EL (cell line): ENCODE results near the gene LRFN3.
A peak's percentile ranks its signal among the peaks of the same experiment; 100 is the strongest.
"Not testable (repeated sequence)": the region's sequence is repeated elsewhere in the genome, so short reads cannot be mapped to it uniquely, and the experiment has no call there.

Experiments used
- DNase-seq: peaks from one replicate; pipeline ENCODE4 v3.0.0-alpha.2; 2016

LRFN3 gene

GRCh38 chr19:35935911-35936737 lies at the start of gene LRFN3:
Gene LRFN3 (plus strand): TSS chr19:35936374. CDS start chr19:35939426, 3,052 bp downstream.
- DNase-seq: peak; percentile 72

GRCh38 chr19:35887197-35887596 lies 49.0 kb upstream of the LRFN3 start:
- no peak for DNase-seq

GRCh38 chr19:35888398-35888797 lies 47.8 kb upstream of the LRFN3 start:
- no peak for DNase-seq

GRCh38 chr19:35889370-35890112 lies 46.6 kb upstream of the LRFN3 start:
- DNase-seq: no peak

DNA sequence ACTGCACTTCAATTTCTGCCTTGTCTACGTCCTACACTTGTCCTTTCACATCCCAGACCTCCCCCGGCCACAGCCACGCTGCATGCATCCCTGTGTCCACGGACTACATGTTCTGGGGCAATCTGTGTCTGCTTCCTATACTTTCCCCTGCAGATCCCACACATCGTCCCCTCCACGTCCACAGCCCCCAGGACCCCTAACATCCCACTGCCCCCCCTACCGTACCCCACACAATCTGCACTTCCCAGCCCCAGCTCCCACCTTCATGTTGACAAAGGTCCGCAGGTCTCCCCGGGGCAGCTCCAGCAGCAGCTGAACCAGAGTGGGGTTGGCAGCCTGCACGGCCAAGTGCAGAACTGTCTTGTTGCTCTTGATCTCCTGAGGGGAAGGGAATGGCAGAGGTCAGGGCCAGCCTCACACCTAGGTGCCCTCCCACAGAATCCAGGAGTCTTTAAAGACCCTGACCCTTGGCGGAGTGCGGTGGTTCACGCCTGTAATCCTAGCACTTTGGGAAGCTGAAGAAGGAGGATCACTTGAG lies 46.0 kb upstream of the LRFN3 start:
- DNase-seq: no peak

DNA sequence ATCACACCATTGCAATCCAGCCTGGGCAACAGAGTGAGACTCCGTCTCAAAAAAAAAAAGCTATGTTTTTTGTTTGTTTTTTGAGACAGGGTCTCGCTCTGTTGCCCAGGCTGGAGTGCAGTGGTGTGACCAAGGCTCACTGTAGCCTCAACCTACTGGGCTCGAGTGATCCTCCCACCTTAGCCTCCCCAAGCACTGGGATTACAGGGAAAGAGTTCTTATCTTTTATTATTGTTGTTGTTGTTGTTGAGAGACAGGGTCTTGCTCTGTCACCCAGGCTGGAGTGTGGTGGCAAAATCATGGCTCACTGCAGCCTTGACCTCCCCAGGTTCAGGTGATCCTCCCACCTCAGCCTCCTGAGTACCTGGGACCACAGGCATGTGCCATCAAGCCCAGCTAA lies 44.4 kb upstream of the LRFN3 start:
- not testable (repeated sequence) for DNase-seq

DNA sequence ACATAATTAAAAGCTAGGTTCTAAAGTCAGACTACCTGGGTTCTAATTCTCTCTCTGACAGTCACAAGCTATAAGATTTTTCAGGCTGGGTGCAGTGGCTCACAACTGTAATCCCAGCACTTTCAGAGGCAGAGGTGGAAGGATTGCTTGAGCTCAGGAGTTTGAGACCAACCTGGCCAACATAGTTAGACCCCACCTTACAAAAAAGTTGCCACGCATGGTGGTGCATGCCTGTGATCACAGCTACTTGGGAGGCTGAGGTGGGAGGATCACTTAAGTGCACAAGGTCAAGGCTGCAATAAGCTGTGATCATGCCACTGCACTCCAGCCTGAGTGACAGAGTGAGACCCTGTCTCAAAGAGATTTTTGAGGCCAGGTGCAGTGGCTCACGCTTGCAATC lies 41.8 kb upstream of the LRFN3 start:
- no peak for DNase-seq

GRCh38 chr19:35895911-35896642 lies 40.1 kb upstream of the LRFN3 start:
- no peak for DNase-seq

DNA sequence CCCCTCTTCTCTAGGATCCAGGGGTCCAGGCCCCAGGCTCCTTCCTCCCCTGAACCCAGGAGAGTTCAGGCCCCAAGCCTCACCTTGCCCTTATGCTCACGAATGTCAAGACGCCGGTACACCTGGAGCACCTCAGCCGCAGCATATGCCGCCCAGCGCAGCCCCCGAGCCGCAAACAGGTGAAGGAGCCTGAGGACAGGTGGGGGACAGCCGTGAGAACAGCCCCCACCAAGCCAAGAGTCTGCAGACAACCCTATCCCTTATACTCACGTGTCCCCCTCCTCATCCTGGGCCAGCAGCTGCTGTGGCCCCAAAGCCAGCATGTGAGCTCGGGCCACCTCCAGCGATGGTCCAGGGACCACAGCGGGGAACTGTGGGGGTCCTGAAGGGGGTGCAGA lies 39.5 kb upstream of the LRFN3 start:
- no peak for DNase-seq

GRCh38 chr19:35897706-35898451 lies 38.3 kb upstream of the LRFN3 start:
- DNase-seq: no peak

GRCh38 chr19:35898499-35898809 lies 37.7 kb upstream of the LRFN3 start:
- no peak for DNase-seq

DNA sequence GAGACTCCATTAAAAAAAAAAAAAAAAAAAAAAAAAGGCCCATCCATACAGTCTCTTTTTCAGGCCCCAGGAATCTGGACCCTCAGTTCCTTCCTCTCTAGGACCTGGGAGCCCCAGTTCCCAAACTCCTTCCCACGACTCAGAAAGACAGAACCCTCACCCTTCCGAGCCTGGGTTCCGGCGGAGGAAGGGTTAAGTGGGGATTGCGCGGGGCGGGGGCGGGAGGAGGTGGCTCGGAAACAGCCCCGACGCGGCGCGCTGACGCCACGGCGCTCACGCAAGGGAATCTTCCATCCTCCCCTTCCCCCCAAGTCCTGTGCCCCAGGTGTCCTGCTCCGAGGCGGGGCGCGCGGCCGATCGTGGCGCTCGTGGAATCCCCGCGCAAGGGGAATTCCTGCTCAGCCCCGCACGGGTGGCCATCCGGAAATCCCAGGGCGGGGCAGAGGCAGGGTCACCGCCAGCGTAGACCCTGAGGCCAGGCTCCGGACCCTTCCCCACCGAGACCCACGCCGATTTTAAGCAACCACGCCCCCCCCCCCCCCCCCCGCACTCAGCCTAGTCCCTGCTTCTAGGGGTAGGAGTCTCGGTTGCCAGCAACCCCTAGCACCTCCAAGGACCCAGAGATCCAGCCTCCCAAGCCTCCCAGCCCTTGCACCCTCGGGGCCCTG lies 36.5 kb upstream of the LRFN3 start:
- peak; percentile 83 for DNase-seq

- DNase-seq: peak; percentile 83
Observed at GRCh38 chr19:35901055-35901644, 35.0 kb upstream of the LRFN3 start.

DNA sequence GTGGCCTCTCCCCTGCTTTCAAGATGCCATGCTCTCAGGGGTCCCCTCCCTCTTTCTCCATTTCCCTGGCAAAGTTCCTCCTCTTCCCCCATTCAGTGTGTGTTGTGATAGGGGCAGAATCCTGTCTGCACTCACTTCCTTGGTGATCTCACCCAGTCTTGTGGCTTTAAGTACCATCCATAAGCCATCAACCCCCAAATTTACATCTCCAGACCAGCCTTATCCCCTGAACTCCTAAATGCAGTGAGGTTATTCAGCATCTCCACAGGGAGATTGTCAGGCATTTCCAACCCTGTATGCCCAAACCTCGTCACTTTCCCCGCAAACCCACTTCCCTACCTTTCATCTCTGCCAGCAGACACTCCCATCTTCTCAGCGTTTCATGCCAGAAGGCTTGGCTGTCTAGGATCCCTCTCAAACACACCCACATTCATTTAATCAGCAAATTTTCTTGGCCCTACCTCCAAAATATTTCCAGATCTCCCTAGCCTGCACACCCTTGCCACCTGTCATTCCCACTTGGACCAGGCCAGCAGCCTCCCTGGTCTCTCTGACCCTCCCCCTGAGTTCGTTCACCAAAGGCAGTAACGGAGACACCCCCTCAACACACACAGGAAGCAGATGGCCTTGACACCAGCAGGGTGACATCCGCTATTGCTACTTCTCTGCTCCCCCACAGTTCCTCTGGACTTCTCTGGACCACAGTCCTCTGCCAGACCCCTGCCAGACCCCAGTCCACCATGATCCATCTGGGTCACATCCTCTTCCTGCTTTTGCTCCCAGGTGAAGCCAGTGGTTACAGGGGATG lies 34.1 kb upstream of the LRFN3 start, which contains the start of gene HCST:
Gene HCST (plus strand): TSS at position 676 of the 808 bp plus-strand sequence. CDS start 65 bp downstream, at position 741.
- peak; percentile 59 for DNase-seq

DNA sequence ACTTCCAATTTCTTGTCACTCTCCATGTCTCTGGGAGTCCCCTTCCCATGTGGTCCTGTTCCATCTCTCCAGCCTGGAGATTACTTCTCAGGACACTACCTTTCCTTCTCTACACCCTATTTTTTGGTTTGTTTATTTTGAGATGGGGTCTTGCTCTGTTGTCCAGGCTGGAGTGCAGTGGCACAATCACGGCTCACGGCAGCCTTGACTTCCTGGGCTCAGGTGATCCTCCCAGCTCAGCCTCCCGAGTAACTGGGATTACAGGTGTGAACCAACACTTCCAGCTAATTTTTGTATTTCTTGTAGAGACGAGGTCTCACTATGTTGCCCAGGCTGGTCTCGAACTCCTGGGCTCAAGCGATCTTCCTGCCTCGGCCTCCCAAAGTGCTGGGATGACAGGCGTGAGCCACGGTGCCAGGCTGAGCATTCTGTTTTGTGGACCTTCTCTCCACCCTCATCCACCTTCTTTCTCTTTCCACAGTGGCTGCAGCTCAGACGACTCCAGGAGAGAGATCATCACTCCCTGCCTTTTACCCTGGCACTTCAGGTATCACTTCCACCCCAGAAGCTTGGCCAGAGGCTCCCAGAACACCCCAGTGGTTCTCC lies 33.2 kb upstream of the LRFN3 start:
- DNase-seq: no peak

GRCh38 chr19:35903550-35904179 lies 32.5 kb upstream of the LRFN3 start:
- peak; percentile 88 for DNase-seq

- DNase-seq: no peak
Observed at GRCh38 chr19:35904311-35905068, 31.7 kb upstream of the LRFN3 start.

DNA sequence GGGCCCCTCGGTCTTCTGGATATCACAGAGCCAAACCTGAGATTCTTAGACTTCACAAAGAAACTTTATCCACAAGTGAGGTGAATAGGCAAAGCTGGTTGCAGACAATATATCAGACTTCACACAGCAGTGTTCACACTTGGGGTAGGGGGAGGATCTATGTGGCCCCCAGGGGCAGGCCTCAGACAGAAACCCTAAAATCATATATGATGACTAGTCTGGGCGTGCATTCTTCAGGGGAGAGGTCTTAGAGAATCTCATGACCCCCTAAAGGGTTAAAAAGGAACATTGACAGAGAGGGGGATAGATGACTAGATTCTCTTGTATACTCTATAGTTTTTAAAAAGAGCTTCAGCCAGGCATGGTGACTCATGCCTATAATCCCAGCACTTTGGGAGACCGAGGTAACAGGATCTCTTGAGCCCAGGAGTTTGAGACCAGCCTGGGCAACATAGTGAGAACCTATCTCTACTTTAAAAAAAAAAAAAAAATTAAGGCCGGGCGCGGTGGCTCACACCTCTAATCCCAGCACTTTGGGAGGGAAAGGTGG lies 30.9 kb upstream of the LRFN3 start:
- DNase-seq: peak; percentile 21

DNA sequence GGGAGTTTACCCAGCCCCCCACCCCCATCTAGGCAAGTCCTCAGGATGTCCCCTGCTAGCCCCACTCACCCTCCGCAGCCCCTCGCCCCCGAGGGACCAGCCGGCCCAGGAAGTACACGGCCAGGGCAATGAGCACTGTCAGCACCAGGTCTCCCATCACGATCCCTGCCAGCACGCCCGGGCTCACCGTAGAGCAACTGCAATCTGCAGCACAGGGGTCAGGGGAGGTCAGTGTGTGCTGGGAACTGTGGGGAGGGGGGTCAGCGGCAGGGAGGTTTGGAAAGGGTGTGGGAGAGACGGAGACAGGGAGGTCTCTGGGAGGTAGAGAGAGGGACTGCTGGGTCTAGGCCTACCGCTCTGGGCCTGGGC lies 28.8 kb upstream of the LRFN3 start:
- no peak for DNase-seq
